Vagina (tissue), 2 donors: ENCODE data around the gene PARK7.

ENCODE experiments used
- CTCF ChIP-seq, 3 experiments: fragments of 450-650 bp in 2 of 3; fragments of 200-600 bp in 1 of 3; sonication (generic) in 1 of 3; IDR thresholded peaks; one replicate each; pipeline ENCODE4 v1.5.1; 2017 to 2019; ENCODE audit warnings: antibody characterized with exemption in 3 of 3, mild to moderate bottlenecking in 2 of 3, moderate library complexity in 2 of 3
- POLR2A ChIP-seq, 2 donors: fragments of 450-650 bp; IDR thresholded peaks; one replicate each; pipeline ENCODE4 v1.6.1; 2017; ENCODE audit warnings: antibody characterized with exemption in 2 of 2, mild to moderate bottlenecking in 2 of 2, moderate library complexity in 2 of 2

GRCh38 chr1:7953850-7954609, 7.5 kb upstream of the PARK7 start:
- TF ChIP-seq CTCF (IDR thresholded peaks at IDR 0.05) (no peak), POLR2A (IDR thresholded peaks at IDR 0.05) (no peak)
